Spleen (tissue), 7 donors: ENCODE results near the gene CPLANE1.

Source experiments
- CTCF ChIP-seq, 11 experiments: fragments of 200-600 bp in 7 of 11; fragments of 450-650 bp in 4 of 11; sonication (generic) in 4 of 11; IDR thresholded peaks in 8 of 11; conservative IDR thresholded peaks in 3 of 11; 1 replicate in 7 of 11; 2 replicates in 4 of 11; pipeline versions ENCODE4 v1.4.0 to v1.8.0; 2016 to 2021; ENCODE audit warnings: antibody characterized with exemption in 11 of 11, inconsistent platforms in 4 of 11, mild to moderate bottlenecking in 1 of 11
- POLR2A ChIP-seq, 3 donors: fragments of 450-650 bp; IDR thresholded peaks; one replicate each; pipeline ENCODE4 v1.5.1; 2017; ENCODE audit warnings: antibody characterized with exemption in 3 of 3, mild to moderate bottlenecking in 1 of 3
- POLR2AphosphoS5 ChIP-seq, 3 donors: sonication (generic); formaldehyde crosslinking; IDR thresholded peaks; one replicate each; pipeline ENCODE4 v1.5.1; 2017; ENCODE audit warnings: antibody characterized with exemption in 3 of 3
- donor health status: DM: no; HTN: no; CAD: no; lungs with moderate emphysema.
- donor health status: DM: no; HTN: no; CAD: no.
- donor health status: DM: no; HTN: no; CAD: no.

DNA sequence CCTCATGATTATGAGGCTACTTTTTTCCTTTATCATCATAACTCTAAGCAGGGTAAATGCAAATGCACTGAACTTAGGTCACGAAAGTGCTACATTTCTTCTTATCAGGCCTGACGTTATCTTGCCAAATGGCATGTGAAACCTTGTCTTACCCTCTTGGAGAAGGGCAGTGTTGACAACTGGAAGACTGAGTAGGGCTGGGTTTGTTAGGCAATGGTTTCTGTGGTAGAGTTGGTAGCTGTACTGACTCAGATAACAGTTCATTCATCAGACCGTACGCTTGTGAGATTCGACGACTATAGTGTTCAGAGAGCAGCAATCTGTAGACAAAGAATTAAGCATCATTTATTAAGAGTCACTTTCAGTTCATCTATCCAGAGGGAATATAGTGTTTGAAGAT is 127.7 kb downstream of the CPLANE1 start:
- TF ChIP-seq CTCF (IDR thresholded peaks at IDR 0.05 in 8 of 11, conservative IDR thresholded peaks at IDR 0.05 in 3 of 11) (no peak), POLR2A (IDR thresholded peaks at IDR 0.05) (no peak), POLR2AphosphoS5 (IDR thresholded peaks at IDR 0.05) (no peak)
